A549 treated with DMSO at 1 μM for 4 hours (cell line): ENCODE measurements around the gene C6. TPM values are rescaled to one million over a fixed set of nuclear protein-coding genes. Genes with fewer than 3 reads are reported as not detected.

ENCODE experiments used
- total RNA-seq: library from RNA; stranded (reverse); fragments of 200-300 nt; extraction: Qiagen RNA extraction; gene quantifications from 5 replicates; pipeline ENCODE4 v1.2.3, GENCODE V29; 2022; ENCODE audit warnings: low read depth

C6 gene
- total RNA-seq: not detected in 5 replicates

DNA sequence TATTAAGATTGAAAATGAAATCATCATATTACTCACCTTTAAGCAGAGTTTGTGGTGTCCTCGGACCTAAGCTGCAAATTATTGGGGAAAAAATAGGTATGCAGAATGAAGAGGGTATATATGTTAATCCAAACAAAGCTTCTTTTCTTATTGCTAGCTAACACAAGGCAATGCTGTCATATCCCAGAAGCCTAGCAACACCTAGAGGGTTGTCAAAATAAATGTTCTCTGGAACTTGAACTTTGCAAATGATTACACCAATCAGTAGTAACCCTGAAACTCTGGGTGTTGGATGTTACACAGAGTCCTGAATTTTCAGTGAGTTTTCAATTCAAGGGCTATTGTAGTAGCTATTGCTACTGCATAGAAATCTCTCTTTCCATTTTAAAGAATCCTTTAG is at the start of gene C6:
TSS of gene C6 (minus strand) at position 193 of the 400 bp plus-strand sequence. CDS start 10,302 bp downstream, outside the sequence.

Other genes with a start within 250 kb of the C6 start
- not detected in 5 replicates for gene MROH2B, start 142.2 kb downstream of the C6 start, total RNA-seq